ENCODE data around the gene DNAI4. TPM values are rescaled to one million over a fixed set of nuclear protein-coding genes. Genes with fewer than 3 reads are reported as not detected.
A peak's percentile ranks its signal among the peaks of the same experiment; 100 is the strongest.
"Not testable (repeated sequence)": the region's sequence is repeated elsewhere in the genome, so short reads cannot be mapped to it uniquely, and the experiment has no call there.

DNAI4 gene
- total RNA-seq, 6 donors from 2014 or later = 7.3 to 32.5 (median 10.3) TPM

- DNase-seq (peak in 1 of 2 donors; percentile 0), ATAC-seq (ENCODE audit: low FRiP score in 2 of 2) (no peak)
- TF ChIP-seq POLR2A (IDR thresholded peaks at IDR 0.05) (no peak), POLR2AphosphoS5 (IDR thresholded peaks at IDR 0.05) (no peak), EP300 (IDR thresholded peaks at IDR 0.05) (no peak), CTCF (IDR thresholded peaks at IDR 0.05) (no peak)
- Histone ChIP-seq H3K9me3 (no peaks in the 10 kb centered on the region), H3K27ac (no peak overlapping the region), H3K4me1 (peaks cover 8 to 12% (median 10%) of the 10 kb centered on the region in 4 donors), H3K4me3 (no peak overlapping the region), H3K27me3 (no peaks in the 10 kb centered on the region), H3K36me3 (no peaks in the 10 kb centered on the region)
- WGBS, 2 donors = 91 to 100% methylated on average over 2 of the region's 2 CpGs
Observed at GRCh38 chr1:66920543-66920942, 4.1 kb downstream of the DNAI4 start.

GRCh38 chr1:66919828-66920227 lies 4.8 kb downstream of the DNAI4 start:
- H3K27me3 ChIP-seq = no peaks in the 10 kb centered on the region
- TF ChIP-seq EP300 (IDR thresholded peaks at IDR 0.05) (no peak), POLR2A (IDR thresholded peaks at IDR 0.05) (no peak), CTCF (IDR thresholded peaks at IDR 0.05) (no peak), POLR2AphosphoS5 (IDR thresholded peaks at IDR 0.05) (no peak)
- WGBS, 2 donors = 86 to 93% methylated on average over 3 of the region's 3 CpGs
- ATAC-seq (ENCODE audit: low FRiP score in 2 of 2) (no peak), DNase-seq (no peak)
- no peak overlapping the region for H3K27ac ChIP-seq
- H3K4me1 ChIP-seq = peaks cover 8 to 11% (median 9%) of the 10 kb centered on the region in 4 donors
- no peak overlapping the region for H3K4me3 ChIP-seq
- no peaks in the 10 kb centered on the region for H3K36me3 ChIP-seq
- H3K9me3 ChIP-seq = no peaks in the 10 kb centered on the region

GRCh38 chr1:66919063-66919462 lies 5.6 kb downstream of the DNAI4 start:
- DNase-seq (no peak), ATAC-seq (ENCODE audit: low FRiP score in 2 of 2) (no peak)
- WGBS, 2 donors = 84 to 91% methylated on average over 1 of the region's 1 CpG
- no peak overlapping the region for H3K27ac ChIP-seq
- H3K27me3 ChIP-seq = no peaks in the 10 kb centered on the region
- H3K9me3 ChIP-seq = no peaks in the 10 kb centered on the region
- H3K36me3 ChIP-seq = no peaks in the 10 kb centered on the region
- peaks cover 7 to 9% (median 8%) of the 10 kb centered on the region in 4 donors for H3K4me1 ChIP-seq
- no peak overlapping the region for H3K4me3 ChIP-seq
- TF ChIP-seq EP300 (IDR thresholded peaks at IDR 0.05) (no peak), POLR2AphosphoS5 (IDR thresholded peaks at IDR 0.05) (no peak), POLR2A (IDR thresholded peaks at IDR 0.05) (no peak), CTCF (IDR thresholded peaks at IDR 0.05) (no peak)

- Histone ChIP-seq H3K27me3 (no peaks in the 10 kb centered on the region), H3K9me3 (no peaks in the 10 kb centered on the region), H3K36me3 (no peaks in the 10 kb centered on the region), H3K4me3 (no peak overlapping the region), H3K4me1 (no peaks in the 10 kb centered on the region), H3K27ac (no peak overlapping the region)
- no peak for ATAC-seq (ENCODE audit: low FRiP score in 2 of 2)
- DNase-seq = no peak
- TF ChIP-seq POLR2AphosphoS5 (IDR thresholded peaks at IDR 0.05) = no peak
- TF ChIP-seq CTCF (IDR thresholded peaks at IDR 0.05) = no peak
- TF ChIP-seq EP300 (IDR thresholded peaks at IDR 0.05) = no peak
- TF ChIP-seq POLR2A (IDR thresholded peaks at IDR 0.05) = no peak
- WGBS, 2 donors = 92 to 94% methylated on average over 1 of the region's 1 CpG
Observed at GRCh38 chr1:66917476-66917875, 7.2 kb downstream of the DNAI4 start.

GRCh38 chr1:66916320-66916719 lies 8.3 kb downstream of the DNAI4 start:
- no peak overlapping the region for H3K27ac ChIP-seq
- 44 to 54% methylated on average over 2 of the region's 2 CpGs for WGBS, 2 donors

GRCh38 chr1:66915203-66915602 lies 9.5 kb downstream of the DNAI4 start:
- H3K4me1 ChIP-seq; DNase-seq; ATAC-seq (ENCODE audit: low FRiP score in 2 of 2); H3K4me3 ChIP-seq; H3K27me3 ChIP-seq; H3K36me3 ChIP-seq; H3K9me3 ChIP-seq; H3K27ac ChIP-seq: not testable (repeated sequence)
- WGBS, 2 donors = 96 to 100% methylated on average over 1 of the region's 1 CpG

More at GRCh38 chr1:66916320-66916719, 8.3 kb downstream of the DNAI4 start:
- Histone ChIP-seq H3K36me3 (no peaks in the 10 kb centered on the region), H3K4me1 (no peaks in the 10 kb centered on the region), H3K4me3 (no peak overlapping the region), H3K27me3 (no peaks in the 10 kb centered on the region), H3K9me3 (no peaks in the 10 kb centered on the region)
- no peak for TF ChIP-seq POLR2A (IDR thresholded peaks at IDR 0.05)
- TF ChIP-seq CTCF (IDR thresholded peaks at IDR 0.05) = no peak
- no peak for TF ChIP-seq POLR2AphosphoS5 (IDR thresholded peaks at IDR 0.05)
- no peak for TF ChIP-seq EP300 (IDR thresholded peaks at IDR 0.05)
- DNase-seq (no peak), ATAC-seq (ENCODE audit: low FRiP score in 2 of 2) (no peak)

Measured in upper lobe of left lung (tissue), 6 donors.